Eye (tissue), 1 donor: Measurements from ENCODE around the gene COL26A1.
"Not testable (repeated sequence)": the region's sequence is repeated elsewhere in the genome, so short reads cannot be mapped to it uniquely, and the experiment has no call there.

ENCODE experiments used
- DNase-seq: peaks from one replicate; pipeline ENCODE4 v3.0.0-alpha.2; 2015

Gene COL26A1

GRCh38 chr7:101402835-101403234, 40.2 kb downstream of the COL26A1 start:
- DNase-seq, result no peak

- DNase-seq, result no peak
Observed at GRCh38 chr7:101405474-101406067, 42.9 kb downstream of the COL26A1 start.

- peak; percentile 84 for DNase-seq
Observed at GRCh38 chr7:101410743-101411507, 48.2 kb downstream of the COL26A1 start.

- DNase-seq, result no peak
Observed at GRCh38 chr7:101411508-101411874, 48.8 kb downstream of the COL26A1 start.

GRCh38 chr7:101412976-101413375, 50.3 kb downstream of the COL26A1 start:
- DNase-seq, result no peak

- DNase-seq, result no peak
Observed at GRCh38 chr7:101418694-101419093, 56.0 kb downstream of the COL26A1 start.

- DNase-seq, result no peak
Observed at GRCh38 chr7:101419831-101420230, 57.2 kb downstream of the COL26A1 start.

GRCh38 chr7:101420436-101420835, 57.8 kb downstream of the COL26A1 start:
- DNase-seq, result no peak

GRCh38 chr7:101422356-101423195, 59.9 kb downstream of the COL26A1 start:
- DNase-seq, result no peak

- DNase-seq, result no peak
Observed at GRCh38 chr7:101426303-101427011, 63.8 kb downstream of the COL26A1 start.

- DNase-seq, result no peak
Observed at GRCh38 chr7:101428093-101428866, 65.6 kb downstream of the COL26A1 start.

- DNase-seq, result no peak
Observed at GRCh38 chr7:101432316-101432715, 69.6 kb downstream of the COL26A1 start.

GRCh38 chr7:101433688-101434087, 71.0 kb downstream of the COL26A1 start:
- DNase-seq, result no peak

GRCh38 chr7:101434155-101434554, 71.5 kb downstream of the COL26A1 start:
- not testable (repeated sequence) for DNase-seq

GRCh38 chr7:101435461-101436220, 73.0 kb downstream of the COL26A1 start:
- peak; percentile 36 for DNase-seq

GRCh38 chr7:101436221-101436735, 73.6 kb downstream of the COL26A1 start:
- DNase-seq, result peak; percentile 30

- DNase-seq, result no peak
Observed at GRCh38 chr7:101436857-101437576, 74.3 kb downstream of the COL26A1 start.

GRCh38 chr7:101441890-101442289, 79.2 kb downstream of the COL26A1 start:
- DNase-seq, result no peak

- DNase-seq, result no peak
Observed at GRCh38 chr7:101442426-101443070, 79.9 kb downstream of the COL26A1 start.

- no peak for DNase-seq
Observed at GRCh38 chr7:101450064-101450463, 87.4 kb downstream of the COL26A1 start.
